Nephron progenitor cell (in vitro differentiated cells): ENCODE data around the gene DOP1B.
"Not testable (repeated sequence)": the region's sequence is repeated elsewhere in the genome, so short reads cannot be mapped to it uniquely, and the experiment has no call there.

Experiments used
- DNase-seq: peaks from one replicate; pipeline ENCODE4 v3.0.0; 2021
- H3K27ac Mint-ChIP-seq: 2 replicates; pipeline ENCODE4 v1.8.0; 2021; ENCODE audit warnings: mild to moderate bottlenecking, moderate library complexity, mixed read lengths
- H3K27me3 Mint-ChIP-seq: 2 replicates; pipeline ENCODE4 v1.8.0; 2021; ENCODE audit warnings: mild to moderate bottlenecking, low read depth, mixed read lengths; ENCODE audit not compliant: poor library complexity
- H3K36me3 Mint-ChIP-seq: 2 replicates; pipeline ENCODE4 v1.8.0; 2021; ENCODE audit warnings: low read depth, mixed read lengths
- H3K4me1 Mint-ChIP-seq: 2 replicates; pipeline ENCODE4 v1.8.0; 2021; ENCODE audit warnings: mixed read lengths
- H3K4me3 Mint-ChIP-seq: 2 replicates; pipeline ENCODE4 v1.8.0; 2021; ENCODE audit warnings: mild to moderate bottlenecking, moderate library complexity, mixed read lengths
- H3K9me3 Mint-ChIP-seq: 2 replicates; pipeline ENCODE4 v1.8.0; 2021; ENCODE audit warnings: mild to moderate bottlenecking, moderate library complexity, mixed read lengths
- TF ChIP-seq, protein P1 (sequence below): fragments of 200-600 bp; sonication (generic); IDR thresholded peaks from 2 replicates; pipeline ENCODE4 v1.5.0; 2021; ENCODE audit warnings: antibody characterized with exemption

DOP1B gene

DNA sequence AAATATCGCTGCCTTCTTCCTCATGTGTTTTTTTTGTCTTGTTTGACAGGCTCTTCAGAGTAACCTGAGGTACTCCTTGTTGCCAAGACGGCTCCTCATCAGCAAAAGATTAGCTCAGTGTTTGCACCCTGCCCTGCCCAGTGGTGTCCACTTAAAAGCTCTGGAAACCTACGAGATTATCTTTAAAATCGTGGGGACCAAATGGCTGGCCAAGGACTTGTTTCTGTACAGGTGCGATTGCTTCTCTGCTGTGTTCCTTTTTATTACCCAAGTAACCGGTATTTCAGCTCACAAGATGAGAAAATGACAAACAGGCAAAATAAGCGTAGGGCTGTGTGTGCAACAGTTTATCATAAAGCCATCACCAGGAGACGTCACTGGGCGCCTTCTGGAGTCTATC is 42.4 kb downstream of the DOP1B start:
- Mint-ChIP-seq H3K36me3 (no peaks in the 10 kb centered on the region), H3K27ac (no peak overlapping the region), H3K27me3 (no peaks in the 10 kb centered on the region), H3K4me1 (peaks cover 33% of the 10 kb centered on the region), H3K9me3 (no peaks in the 10 kb centered on the region), H3K4me3 (no peak overlapping the region)
- TF ChIP-seq, protein P1, sequence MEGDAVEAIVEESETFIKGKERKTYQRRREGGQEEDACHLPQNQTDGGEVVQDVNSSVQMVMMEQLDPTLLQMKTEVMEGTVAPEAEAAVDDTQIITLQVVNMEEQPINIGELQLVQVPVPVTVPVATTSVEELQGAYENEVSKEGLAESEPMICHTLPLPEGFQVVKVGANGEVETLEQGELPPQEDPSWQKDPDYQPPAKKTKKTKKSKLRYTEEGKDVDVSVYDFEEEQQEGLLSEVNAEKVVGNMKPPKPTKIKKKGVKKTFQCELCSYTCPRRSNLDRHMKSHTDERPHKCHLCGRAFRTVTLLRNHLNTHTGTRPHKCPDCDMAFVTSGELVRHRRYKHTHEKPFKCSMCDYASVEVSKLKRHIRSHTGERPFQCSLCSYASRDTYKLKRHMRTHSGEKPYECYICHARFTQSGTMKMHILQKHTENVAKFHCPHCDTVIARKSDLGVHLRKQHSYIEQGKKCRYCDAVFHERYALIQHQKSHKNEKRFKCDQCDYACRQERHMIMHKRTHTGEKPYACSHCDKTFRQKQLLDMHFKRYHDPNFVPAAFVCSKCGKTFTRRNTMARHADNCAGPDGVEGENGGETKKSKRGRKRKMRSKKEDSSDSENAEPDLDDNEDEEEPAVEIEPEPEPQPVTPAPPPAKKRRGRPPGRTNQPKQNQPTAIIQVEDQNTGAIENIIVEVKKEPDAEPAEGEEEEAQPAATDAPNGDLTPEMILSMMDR = no peak
- DNase-seq = no peak

DNA sequence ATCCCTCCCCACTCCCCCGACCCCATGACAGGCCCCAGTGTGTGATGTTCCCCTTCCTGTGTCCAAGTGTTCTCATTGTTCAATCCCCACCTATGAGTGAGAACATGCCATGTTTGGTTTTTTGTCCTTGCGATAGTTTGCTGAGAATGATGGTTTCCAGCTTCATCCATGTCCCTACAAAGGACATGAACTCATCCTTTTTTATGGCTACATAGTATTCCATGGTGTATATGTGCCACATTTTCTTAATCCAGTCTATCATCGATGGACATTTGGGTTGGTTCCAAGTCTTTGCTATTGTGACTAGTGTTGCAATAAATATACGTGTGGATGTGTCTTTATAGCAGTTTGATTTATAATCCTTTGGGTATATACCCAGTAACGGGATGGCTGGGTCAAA is 43.0 kb downstream of the DOP1B start:
- H3K4me3 Mint-ChIP-seq, H3K36me3 Mint-ChIP-seq, H3K27ac Mint-ChIP-seq, H3K27me3 Mint-ChIP-seq, DNase-seq, H3K9me3 Mint-ChIP-seq: not testable (repeated sequence)
- H3K4me1 Mint-ChIP-seq = peaks cover 33% of the 10 kb centered on the region

DNA sequence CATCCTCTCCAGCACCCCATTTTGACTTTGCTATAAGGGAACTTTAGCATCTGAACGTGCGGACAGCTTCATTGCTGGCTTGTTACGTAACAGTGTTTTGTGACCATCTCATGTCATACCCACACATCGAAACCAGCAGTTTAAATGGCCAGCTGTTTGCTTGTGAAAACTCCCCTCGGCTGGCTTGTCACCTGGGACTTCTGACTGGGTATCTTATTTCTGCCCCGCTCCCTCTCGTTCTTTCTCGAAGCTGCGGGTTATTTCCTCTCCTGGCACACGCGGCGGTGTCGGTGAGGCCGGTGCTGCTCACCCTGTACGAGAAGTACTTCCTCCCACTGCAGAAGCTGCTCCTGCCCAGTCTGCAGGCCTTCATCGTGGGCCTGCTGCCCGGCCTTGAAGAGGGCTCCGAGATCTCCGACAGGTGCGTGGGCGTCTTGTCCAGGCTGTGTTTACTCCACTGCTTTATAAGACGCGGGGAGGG is 43.5 kb downstream of the DOP1B start:
- Mint-ChIP-seq H3K4me1 (peaks cover 33% of the 10 kb centered on the region), H3K9me3 (no peaks in the 10 kb centered on the region), H3K27ac (no peak overlapping the region), H3K27me3 (no peaks in the 10 kb centered on the region), H3K4me3 (no peak overlapping the region), H3K36me3 (no peaks in the 10 kb centered on the region)
- no peak for DNase-seq
- TF ChIP-seq, protein P1 = no peak

DNA sequence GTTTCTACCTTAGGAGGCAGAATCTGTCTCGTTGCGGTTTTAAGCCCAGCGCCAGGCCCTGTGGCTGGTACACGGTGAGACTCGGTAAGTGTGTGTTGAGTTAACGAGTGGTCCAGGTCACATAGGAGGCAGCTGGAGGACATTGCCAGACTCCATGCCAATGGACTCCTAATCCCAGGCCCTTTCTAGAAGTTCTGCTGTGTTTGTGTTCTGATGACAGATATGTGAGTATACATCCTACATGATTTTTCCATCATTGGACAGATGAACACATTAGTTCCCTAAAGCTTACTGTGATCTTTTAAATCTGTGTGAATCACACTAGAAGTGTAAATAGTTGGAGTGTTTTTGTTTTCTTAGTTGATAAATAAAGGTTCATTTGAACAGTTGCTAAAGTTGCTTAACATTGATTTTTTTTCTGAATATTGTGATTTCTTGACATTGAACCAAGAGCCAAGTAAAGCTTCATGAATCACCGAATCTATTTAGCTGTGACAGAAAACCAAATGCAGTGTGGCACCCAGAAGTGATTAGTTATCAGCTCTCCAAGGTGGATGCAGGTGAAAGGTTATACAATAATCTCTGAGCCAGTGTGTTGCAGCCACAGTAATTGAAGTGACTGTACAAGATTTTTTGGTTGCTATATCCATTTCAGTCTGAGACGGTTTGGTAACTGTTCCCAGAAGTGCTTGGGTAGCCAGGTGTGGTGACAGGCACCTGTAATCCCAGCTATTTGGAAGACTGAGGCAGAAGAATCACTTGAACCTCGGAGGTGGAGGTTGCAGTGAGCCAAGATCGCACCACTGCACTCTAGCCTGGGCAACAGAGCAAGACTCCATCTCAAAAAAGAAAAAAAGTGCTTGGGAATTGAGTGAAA is 46.3 kb downstream of the DOP1B start:
- Mint-ChIP-seq H3K36me3 (no peaks in the 10 kb centered on the region), H3K27ac (peak overlapping the region; percentile 72), H3K4me1 (peaks cover 40% of the 10 kb centered on the region), H3K4me3 (no peak overlapping the region), H3K9me3 (no peaks in the 10 kb centered on the region), H3K27me3 (no peaks in the 10 kb centered on the region)
- TF ChIP-seq, protein P1 = no peak
- DNase-seq = no peak

DNA sequence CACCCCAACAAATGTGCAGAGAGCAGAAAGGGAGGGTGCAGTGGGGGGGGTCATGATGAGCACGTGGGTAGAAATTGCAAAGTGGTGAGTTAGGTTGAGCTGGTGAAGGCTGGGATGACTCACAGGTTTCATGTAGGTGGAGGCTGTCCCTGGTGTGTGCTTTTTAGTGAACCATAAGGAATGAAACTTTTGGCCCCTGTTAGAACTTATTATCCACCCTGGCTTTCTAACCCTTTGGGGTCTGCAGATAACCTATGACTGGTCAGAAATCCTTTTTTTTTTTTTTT is 46.9 kb downstream of the DOP1B start:
- no peak overlapping the region for H3K27ac Mint-ChIP-seq
- DNase-seq = no peak
- H3K4me1 Mint-ChIP-seq = peaks cover 43% of the 10 kb centered on the region
- H3K36me3 Mint-ChIP-seq = no peaks in the 10 kb centered on the region
- no peaks in the 10 kb centered on the region for H3K9me3 Mint-ChIP-seq
- TF ChIP-seq, protein P1 = no peak
- no peaks in the 10 kb centered on the region for H3K27me3 Mint-ChIP-seq
- H3K4me3 Mint-ChIP-seq = no peak overlapping the region

DNA sequence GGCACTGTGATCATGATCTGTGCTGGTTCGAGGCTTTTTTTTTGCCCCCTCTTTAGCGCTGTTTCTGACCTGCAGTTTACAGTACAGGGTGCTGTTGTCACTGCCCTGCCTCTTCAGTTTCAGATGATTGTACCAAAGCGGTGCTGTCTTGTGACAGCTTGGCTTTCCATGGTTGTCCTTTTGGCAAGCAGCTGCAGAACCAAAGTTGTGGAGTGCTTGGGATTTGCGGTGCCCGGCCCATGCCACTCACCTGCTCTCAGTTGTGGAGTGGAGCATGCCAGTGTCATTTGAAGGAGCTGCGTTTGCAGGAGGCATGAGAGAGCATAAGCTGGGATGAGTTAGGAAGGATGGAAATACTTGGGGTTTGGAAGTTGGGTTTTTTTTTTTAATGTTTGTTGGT is 48.4 kb downstream of the DOP1B start:
- H3K27me3 Mint-ChIP-seq = no peaks in the 10 kb centered on the region
- no peaks in the 10 kb centered on the region for H3K9me3 Mint-ChIP-seq
- H3K27ac Mint-ChIP-seq = no peak overlapping the region
- H3K4me1 Mint-ChIP-seq = peaks cover 47% of the 10 kb centered on the region
- DNase-seq = no peak
- TF ChIP-seq, protein P1 = no peak
- no peaks in the 10 kb centered on the region for H3K36me3 Mint-ChIP-seq
- no peak overlapping the region for H3K4me3 Mint-ChIP-seq
